Fibroblast of upper back skin (primary cell): Measurements from ENCODE around the gene MAPK6.
"Not testable (repeated sequence)": the region's sequence is repeated elsewhere in the genome, so short reads cannot be mapped to it uniquely, and the experiment has no call there.

Source experiments
- DNase-seq: peaks from one replicate; pipeline ENCODE4 v3.0.0-alpha.2; 2013

MAPK6 gene

GRCh38 chr15:52083603-52084002 is 64.6 kb downstream of the MAPK6 start:
- no peak for DNase-seq

DNA sequence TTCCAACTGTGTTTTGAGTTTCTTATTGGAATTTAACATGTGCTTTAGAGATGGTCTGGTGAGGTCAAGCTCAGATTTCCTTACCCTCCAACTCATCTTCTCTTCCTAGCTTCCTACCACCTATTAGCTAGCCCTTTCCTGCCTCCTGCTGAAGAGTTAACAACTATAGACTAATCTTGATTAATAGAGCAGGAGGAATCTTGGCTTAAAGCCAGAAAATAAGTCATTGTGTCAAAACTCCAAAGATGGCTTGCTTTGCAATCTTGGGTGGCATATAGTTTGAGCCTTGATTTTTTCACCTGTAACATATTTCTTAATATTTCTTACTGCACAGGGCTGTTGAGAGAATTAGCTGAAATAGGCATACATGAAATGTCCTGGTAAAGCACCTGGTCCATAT is 66.3 kb downstream of the MAPK6 start:
- no peak for DNase-seq

GRCh38 chr15:52086011-52086786 is 67.2 kb downstream of the MAPK6 start:
- DNase-seq, result no peak

- no peak for DNase-seq
Observed at GRCh38 chr15:52090193-52090592, 71.2 kb downstream of the MAPK6 start.

- no peak for DNase-seq
Observed at GRCh38 chr15:52093167-52093538, 74.1 kb downstream of the MAPK6 start.

- peak; percentile 90 for DNase-seq
Observed at GRCh38 chr15:52093539-52094510, 74.8 kb downstream of the MAPK6 start.

- no peak for DNase-seq
Observed at GRCh38 chr15:52094811-52095584, 76.0 kb downstream of the MAPK6 start.

- DNase-seq, result peak; percentile 81
Observed at GRCh38 chr15:52095597-52096262, 76.7 kb downstream of the MAPK6 start.

- not testable (repeated sequence) for DNase-seq
Observed at GRCh38 chr15:52096536-52096935, 77.5 kb downstream of the MAPK6 start.

- no peak for DNase-seq
Observed at GRCh38 chr15:52097180-52097579, 78.2 kb downstream of the MAPK6 start.

DNA sequence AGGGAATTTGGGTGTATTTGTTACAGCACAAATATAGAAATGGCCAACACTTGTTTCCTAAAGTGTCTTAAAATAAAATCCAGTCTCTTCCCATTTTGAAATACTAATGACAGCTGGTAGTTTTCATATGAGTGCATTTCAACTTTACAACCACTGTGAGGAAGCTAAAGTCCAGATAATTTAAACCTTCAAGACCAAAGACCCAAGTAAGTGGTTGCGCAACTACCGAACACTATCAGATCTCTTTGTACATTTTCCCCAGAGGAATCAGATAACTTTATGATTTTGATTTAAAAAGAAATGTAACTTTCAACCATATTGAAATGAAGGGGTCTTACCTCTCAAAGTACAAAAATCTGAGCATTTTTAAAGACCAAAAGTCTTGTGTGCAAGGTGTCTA is 79.3 kb downstream of the MAPK6 start:
- DNase-seq, result no peak

GRCh38 chr15:52099651-52100272 is 80.7 kb downstream of the MAPK6 start:
- DNase-seq, result no peak

GRCh38 chr15:52100807-52101442 is 81.9 kb downstream of the MAPK6 start:
- peak; percentile 85 for DNase-seq

DNA sequence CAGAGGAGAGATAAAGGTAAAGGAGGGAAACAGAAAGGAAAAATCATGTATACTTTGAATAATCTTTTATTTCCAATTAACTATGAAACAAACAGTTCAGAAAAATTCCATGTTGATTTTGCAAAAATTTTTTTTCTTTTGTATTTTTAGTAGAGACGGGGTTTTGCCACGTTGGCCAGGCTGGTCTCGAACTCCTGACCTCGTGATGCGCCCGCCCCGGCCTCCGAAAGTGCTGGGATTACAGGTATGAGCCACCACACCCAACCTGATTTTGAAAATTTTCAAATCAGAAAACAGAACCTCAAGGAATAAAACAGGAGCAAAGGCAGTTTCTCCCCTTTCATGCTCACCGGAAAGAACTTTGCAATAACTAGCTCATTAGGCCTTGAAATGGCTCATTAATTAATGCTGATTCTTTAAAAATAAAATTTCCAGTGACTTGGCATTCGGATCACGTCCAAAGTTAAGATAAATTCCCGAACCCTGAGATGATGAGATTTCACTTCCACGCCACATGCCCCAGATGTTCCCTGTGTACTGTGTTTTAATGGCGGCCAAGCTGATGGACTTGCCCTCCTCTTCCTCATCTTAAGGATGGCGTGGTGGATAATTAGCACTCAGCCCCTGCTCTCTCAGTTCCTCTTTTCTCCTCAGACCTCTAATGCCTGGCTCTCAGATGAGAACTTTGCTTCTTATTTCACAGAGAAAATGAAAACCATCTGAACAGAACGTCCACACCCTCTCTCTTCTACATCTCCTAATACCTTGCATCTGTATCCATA is 82.7 kb downstream of the MAPK6 start:
- DNase-seq, result no peak

GRCh38 chr15:52102463-52102862 is 83.4 kb downstream of the MAPK6 start:
- DNase-seq, result peak; percentile 71

GRCh38 chr15:52103217-52104207 is 84.5 kb downstream of the MAPK6 start:
- peak; percentile 92 for DNase-seq

DNA sequence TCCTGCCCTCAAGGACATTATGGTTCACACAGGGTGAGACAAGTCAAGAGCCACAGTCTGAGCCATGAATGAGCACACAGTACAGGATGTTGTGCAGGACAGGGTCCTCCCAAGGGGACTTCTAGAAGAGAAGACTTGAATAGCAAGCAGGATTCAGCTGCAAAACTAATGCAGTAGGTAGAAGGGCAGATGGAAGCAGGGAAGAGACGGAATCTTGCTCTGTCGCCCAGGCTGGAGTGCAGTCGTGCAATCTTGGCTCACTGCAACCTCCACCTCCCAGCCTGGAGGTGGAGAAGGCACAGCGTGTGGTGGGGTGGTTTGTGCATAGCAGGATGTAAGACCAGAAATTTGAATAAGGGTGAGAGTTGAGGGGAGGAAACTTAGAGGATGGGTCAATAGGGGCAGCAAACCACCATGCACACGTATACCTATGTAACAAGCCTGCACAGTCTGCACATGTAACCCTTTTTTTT is 85.5 kb downstream of the MAPK6 start:
- no peak for DNase-seq

DNA sequence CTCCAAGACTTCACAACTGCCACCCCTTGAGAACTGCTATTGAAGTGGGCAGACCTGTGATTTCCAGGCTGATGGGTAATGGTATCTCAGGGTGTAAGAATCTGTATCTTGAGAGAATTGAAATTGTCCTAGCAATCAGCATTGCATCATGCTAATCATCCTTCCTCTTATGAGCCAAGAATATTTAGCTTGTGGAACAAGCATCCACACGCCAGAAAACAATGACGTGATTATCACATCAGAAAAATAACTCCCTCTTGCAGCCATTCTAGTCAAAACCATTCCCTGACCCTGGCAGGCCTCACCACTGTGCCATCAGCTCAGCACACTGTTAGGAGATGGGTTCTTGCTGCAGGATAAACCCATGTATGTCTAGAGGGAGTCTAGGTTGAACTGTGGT is 86.8 kb downstream of the MAPK6 start:
- no peak for DNase-seq

DNA sequence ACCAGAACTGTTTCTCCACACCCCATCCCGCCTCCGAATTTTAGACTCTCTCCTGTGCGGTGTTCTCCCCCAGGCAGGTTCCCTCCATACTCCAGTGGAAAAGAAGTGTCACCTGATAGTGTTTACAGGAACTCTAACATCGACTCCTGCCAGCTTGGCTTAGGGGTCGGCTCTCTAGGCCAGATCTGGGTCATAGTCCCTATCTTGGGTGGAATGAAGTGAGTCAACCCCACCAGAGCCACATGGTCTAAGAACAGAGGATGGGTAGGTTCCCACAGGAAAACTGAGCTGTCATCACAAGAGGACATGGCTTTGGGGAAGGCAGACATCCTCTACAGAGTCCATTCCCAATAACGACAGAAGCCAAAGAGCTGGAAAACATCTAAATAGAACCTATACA is 87.6 kb downstream of the MAPK6 start:
- no peak for DNase-seq
